H9 (cell line): ENCODE results near the gene BMP2K. TPM values are rescaled to one million over a fixed set of nuclear protein-coding genes. Genes with fewer than 3 reads are reported as not detected.
"Not testable (repeated sequence)": the region's sequence is repeated elsewhere in the genome, so short reads cannot be mapped to it uniquely, and the experiment has no call there.

Experiments used
- DNase-seq: peaks from one replicate; pipeline ENCODE4 v3.0.0-alpha.2; 2017
- H2AFZ ChIP-seq: one replicate; pipeline ENCODE4 v1.6.1; 2013; ENCODE audit warnings: mild to moderate bottlenecking, low read length, control low read depth, moderate library complexity
- H2AK5ac ChIP-seq: 2 replicates; pipeline ENCODE4 v1.6.1; 2013; ENCODE audit warnings: low read length, control low read depth, mixed read lengths; ENCODE audit not compliant: insufficient read length
- H2BK120ac ChIP-seq: one replicate; pipeline ENCODE4 v1.6.1; 2013; ENCODE audit warnings: low read depth, mild to moderate bottlenecking, low read length, control low read depth, inconsistent platforms; ENCODE audit not compliant: poor library complexity, severe bottlenecking
- H2BK12ac ChIP-seq: 2 replicates; pipeline ENCODE4 v1.6.1; 2013; ENCODE audit warnings: low read length, control low read depth, mixed read lengths, low read depth; ENCODE audit not compliant: insufficient read length
- H2BK15ac ChIP-seq: 2 replicates; pipeline ENCODE4 v1.6.1; 2013; ENCODE audit warnings: low read depth, low read length, control low read depth
- H2BK20ac ChIP-seq: one replicate; pipeline ENCODE4 v1.6.1; 2013; ENCODE audit warnings: low read depth, mild to moderate bottlenecking, low read length, control low read depth, inconsistent platforms; ENCODE audit not compliant: poor library complexity, severe bottlenecking
- H2BK5ac ChIP-seq: 2 replicates; pipeline ENCODE4 v1.6.1; 2013; ENCODE audit warnings: low read length, control low read depth, mixed read lengths; ENCODE audit not compliant: insufficient read length
- H3K14ac ChIP-seq: 2 replicates; pipeline ENCODE4 v1.6.1; 2013; ENCODE audit warnings: low read length, control low read depth; ENCODE audit not compliant: insufficient read depth
- H3K18ac ChIP-seq: 2 replicates; pipeline ENCODE4 v1.6.1; 2013; ENCODE audit warnings: low read depth, mild to moderate bottlenecking, mixed read lengths, low read length, control low read depth; ENCODE audit not compliant: insufficient read length
- H3K23ac ChIP-seq: 2 replicates; pipeline ENCODE4 v1.6.1; 2013; ENCODE audit warnings: low read length, control low read depth, mixed read lengths, low read depth; ENCODE audit not compliant: insufficient read length
- H3K23me2 ChIP-seq: 2 replicates; pipeline ENCODE4 v1.6.1; 2013; ENCODE audit warnings: low read depth, mild to moderate bottlenecking, mixed read lengths, low read length, control low read depth; ENCODE audit not compliant: insufficient read length, poor library complexity, severe bottlenecking
- H3K27ac ChIP-seq: 2 replicates; pipeline ENCODE4 v1.5.1; 2013; ENCODE audit warnings: low read length, control low read depth, mixed read lengths, low read depth; ENCODE audit not compliant: insufficient read length
- H3K27me3 ChIP-seq: 2 replicates; pipeline ENCODE4 v1.6.1; 2013; ENCODE audit warnings: low read length, control low read depth, inconsistent platforms; ENCODE audit not compliant: insufficient read depth
- H3K4ac ChIP-seq: 2 replicates; pipeline ENCODE4 v1.6.1; 2013; ENCODE audit warnings: low read depth, mild to moderate bottlenecking, control low read depth, inconsistent platforms, low read length, moderate library complexity
- H3K4me1 ChIP-seq: 2 replicates; pipeline ENCODE4 v1.6.1; 2013; ENCODE audit warnings: low read length, control low read depth, inconsistent platforms; ENCODE audit not compliant: insufficient read depth
- H3K4me2 ChIP-seq: 2 replicates; pipeline ENCODE4 v1.6.1; 2013; ENCODE audit warnings: low read length, control low read depth, mixed read lengths; ENCODE audit not compliant: insufficient read length, insufficient read depth
- H3K56ac ChIP-seq: 2 replicates; pipeline ENCODE4 v1.6.1; 2013; ENCODE audit warnings: low read depth, mild to moderate bottlenecking, mixed read lengths, low read length, control low read depth; ENCODE audit not compliant: insufficient read length
- H3K79me1 ChIP-seq: 2 replicates; pipeline ENCODE4 v1.6.1; 2013; ENCODE audit warnings: low read depth, mild to moderate bottlenecking, moderate library complexity, low read length, control low read depth, inconsistent platforms; ENCODE audit not compliant: insufficient read depth, poor library complexity, severe bottlenecking
- H3K79me2 ChIP-seq: 2 replicates; pipeline ENCODE4 v1.6.1; 2013; ENCODE audit warnings: low read length, control low read depth, inconsistent platforms; ENCODE audit not compliant: insufficient read depth
- H3K9ac ChIP-seq: 2 replicates; pipeline ENCODE4 v1.6.1; 2013; ENCODE audit warnings: low read length, control low read depth, mixed read lengths; ENCODE audit not compliant: insufficient read length; ENCODE audit errors: extremely low read depth
- H3K9me3 ChIP-seq: one replicate; pipeline ENCODE4 v1.6.1; 2013; ENCODE audit warnings: low read depth, low read length, inconsistent platforms; ENCODE audit not compliant: control insufficient read depth
- H3T11ph ChIP-seq: one replicate; pipeline ENCODE4 v1.6.1; 2013; ENCODE audit warnings: mild to moderate bottlenecking, low read length, control low read depth, inconsistent platforms
- H4K20me1 ChIP-seq: one replicate; pipeline ENCODE4 v1.6.1; 2013; ENCODE audit not compliant: control insufficient read depth, insufficient read length, insufficient read depth
- H4K5ac ChIP-seq: 2 replicates; pipeline ENCODE4 v1.6.1; 2013; ENCODE audit warnings: low read depth, mild to moderate bottlenecking, mixed read lengths, low read length, control low read depth; ENCODE audit not compliant: insufficient read length
- H4K8ac ChIP-seq: replicated peaks from 2 replicates; pipeline ENCODE4 v1.6.1; 2013; ENCODE audit warnings: low read length, control low read depth, mixed read lengths, low read depth; ENCODE audit not compliant: insufficient read length
- H4K91ac ChIP-seq: 2 replicates; pipeline ENCODE4 v1.6.1; 2013; ENCODE audit warnings: low read depth, mild to moderate bottlenecking, moderate library complexity, mixed read lengths, low read length, control low read depth; ENCODE audit not compliant: insufficient read length
- H3K27ac Mint-ChIP-seq, 3 experiments: 2 replicates in 2 of 3; 3 replicates in 1 of 3; pipeline ENCODE4 v1.8.0; 2020 to 2021; ENCODE audit warnings: mixed read lengths in 3 of 3, mild to moderate bottlenecking in 1 of 3, moderate library complexity in 1 of 3
- H3K27me3 Mint-ChIP-seq: 2 replicates; pipeline ENCODE4 v1.8.0; 2021; ENCODE audit warnings: low read depth, mild to moderate bottlenecking, moderate library complexity, mixed read lengths
- H3K36me3 Mint-ChIP-seq, 3 experiments: 2 replicates in 2 of 3; 3 replicates in 1 of 3; pipeline ENCODE4 v1.8.0; 2020 to 2021; ENCODE audit warnings: low read depth in 3 of 3, mixed read lengths in 3 of 3; ENCODE audit not compliant: insufficient read depth in 1 of 3
- H3K4me1 Mint-ChIP-seq, 2 experiments: 2 replicates each; pipeline ENCODE4 v1.8.0; 2020; ENCODE audit warnings: mixed read lengths in 2 of 2
- H3K4me3 Mint-ChIP-seq, 2 experiments: 2 replicates in 1 of 2; 3 replicates in 1 of 2; pipeline ENCODE4 v1.8.0; 2020 to 2021; ENCODE audit warnings: mild to moderate bottlenecking in 2 of 2, mixed read lengths in 2 of 2, moderate library complexity in 1 of 2
- H3K9me3 Mint-ChIP-seq, 2 experiments: 2 replicates in 1 of 2; 3 replicates in 1 of 2; pipeline ENCODE4 v1.8.0; 2020; ENCODE audit warnings: mild to moderate bottlenecking in 2 of 2, mixed read lengths in 2 of 2, moderate library complexity in 1 of 2
- WGBS: extraction: QIAGEN DNeasy Blood & Tissue Kit; methylation state at CpG from one replicate; pipeline ENCODE4 v1.1.7; 2013; ENCODE audit warnings: missing lambda C conversion rate, low lambda C conversion rate, mixed read lengths; ENCODE audit not compliant: insufficient read length; ENCODE audit errors: extremely low coverage; 5-methylcytosine and 5-hydroxymethylcytosine counted together
- total RNA-seq: library from RNA; stranded (reverse); gene quantifications from 2 replicates; pipeline ENCODE4 v1.2.1, GENCODE V29; 2021
- TF ChIP-seq, protein P1 (sequence below): fragments of 200-600 bp; sonication (generic); conservative IDR thresholded peaks from 3 replicates; pipeline ENCODE4 v1.8.0; 2021; ENCODE audit warnings: antibody characterized with exemption, mild to moderate bottlenecking

BMP2K gene
- total RNA-seq, 1 experiment from 2014 or later: 26.4 TPM

DNA sequence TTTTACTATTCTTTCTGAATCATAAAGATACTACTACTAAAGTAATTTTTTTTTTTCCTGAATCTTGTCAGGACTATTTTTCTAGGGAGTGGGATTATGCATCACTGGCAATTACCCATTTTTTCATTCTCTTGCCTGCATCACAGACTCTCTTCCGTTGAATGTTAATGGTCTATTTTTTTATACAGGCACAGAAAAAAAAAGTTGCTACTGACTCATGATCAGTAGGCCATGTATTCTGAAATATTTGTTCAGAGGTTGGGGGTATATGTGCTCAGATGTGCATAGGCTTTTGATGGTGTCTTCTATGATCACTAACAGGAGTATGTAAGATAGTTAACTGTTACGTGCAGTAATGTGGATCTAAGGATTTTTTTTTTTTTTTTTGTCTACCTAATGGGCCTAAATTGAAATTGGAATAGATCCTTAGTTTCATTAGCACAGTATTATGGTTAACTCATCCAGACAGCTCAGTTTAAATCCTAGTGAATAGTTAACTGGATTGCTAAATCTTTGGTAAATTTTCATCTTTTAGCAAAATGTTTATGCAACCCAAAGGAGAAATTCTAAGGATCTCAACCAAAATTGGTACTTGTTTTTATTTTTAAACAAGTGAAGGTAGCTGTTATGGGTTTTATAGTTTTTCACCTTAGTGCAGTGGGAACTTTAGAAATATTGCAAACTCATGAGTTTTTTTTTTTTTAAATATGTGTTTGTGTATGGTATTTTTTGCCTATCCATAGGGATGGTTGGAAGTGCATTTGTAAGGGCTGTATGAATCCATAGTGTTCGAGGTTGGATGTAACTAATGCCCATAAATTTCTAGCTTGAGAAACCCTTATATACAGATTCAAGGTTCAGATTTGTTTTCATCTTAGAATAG, 12.1 kb downstream of the BMP2K start:
- no peak overlapping the region for H2BK120ac ChIP-seq
- no peak overlapping the region for H2AFZ ChIP-seq
- H3K9me3 ChIP-seq: no peaks in the 10 kb centered on the region
- Mint-ChIP-seq H3K4me3 (no peak overlapping the region), H3K9me3 (no peaks in the 10 kb centered on the region), H3K4me1 (peaks cover 16 to 20% of the 10 kb centered on the region in 2 experiments), H3K36me3 (peaks cover 0 to 7% (median 0%) of the 10 kb centered on the region in 3 experiments; a peak in 1 of 7 replicates), H3K27me3 (no peaks in the 10 kb centered on the region), H3K27ac (no peak overlapping the region)
- H4K5ac ChIP-seq: no peak overlapping the region
- no peak for DNase-seq
- H3K27ac ChIP-seq: no peak overlapping the region
- no peaks in the 10 kb centered on the region for H3K27me3 ChIP-seq
- no CpG with 5 or more reads among the region's 3 CpGs for WGBS
- H3K23me2 ChIP-seq: no peaks in the 10 kb centered on the region
- TF ChIP-seq, protein P1, sequence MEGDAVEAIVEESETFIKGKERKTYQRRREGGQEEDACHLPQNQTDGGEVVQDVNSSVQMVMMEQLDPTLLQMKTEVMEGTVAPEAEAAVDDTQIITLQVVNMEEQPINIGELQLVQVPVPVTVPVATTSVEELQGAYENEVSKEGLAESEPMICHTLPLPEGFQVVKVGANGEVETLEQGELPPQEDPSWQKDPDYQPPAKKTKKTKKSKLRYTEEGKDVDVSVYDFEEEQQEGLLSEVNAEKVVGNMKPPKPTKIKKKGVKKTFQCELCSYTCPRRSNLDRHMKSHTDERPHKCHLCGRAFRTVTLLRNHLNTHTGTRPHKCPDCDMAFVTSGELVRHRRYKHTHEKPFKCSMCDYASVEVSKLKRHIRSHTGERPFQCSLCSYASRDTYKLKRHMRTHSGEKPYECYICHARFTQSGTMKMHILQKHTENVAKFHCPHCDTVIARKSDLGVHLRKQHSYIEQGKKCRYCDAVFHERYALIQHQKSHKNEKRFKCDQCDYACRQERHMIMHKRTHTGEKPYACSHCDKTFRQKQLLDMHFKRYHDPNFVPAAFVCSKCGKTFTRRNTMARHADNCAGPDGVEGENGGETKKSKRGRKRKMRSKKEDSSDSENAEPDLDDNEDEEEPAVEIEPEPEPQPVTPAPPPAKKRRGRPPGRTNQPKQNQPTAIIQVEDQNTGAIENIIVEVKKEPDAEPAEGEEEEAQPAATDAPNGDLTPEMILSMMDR: no peak
- H3K14ac ChIP-seq: no peak overlapping the region
- H2BK15ac ChIP-seq: no peak overlapping the region
- no peak overlapping the region for H2AK5ac ChIP-seq
- no peak overlapping the region for H3K4ac ChIP-seq
- no peak overlapping the region for H3K18ac ChIP-seq
- no peak overlapping the region for H3K23ac ChIP-seq
- no peak overlapping the region for H3T11ph ChIP-seq
- no peaks in the 10 kb centered on the region for H4K20me1 ChIP-seq
- H2BK20ac ChIP-seq: no peak overlapping the region
- no peak overlapping the region for H2BK12ac ChIP-seq
- H3K79me1 ChIP-seq: no peaks in the 10 kb centered on the region
- no peak overlapping the region for H3K56ac ChIP-seq
- H3K4me2 ChIP-seq: no peak overlapping the region
- no peaks in the 10 kb centered on the region for H3K4me1 ChIP-seq
- H4K8ac ChIP-seq: no peak overlapping the region
- H3K9ac ChIP-seq: no peak overlapping the region
- H4K91ac ChIP-seq: no peak overlapping the region
- no peak overlapping the region for H2BK5ac ChIP-seq
- peaks cover 3% of the 10 kb centered on the region; the same call in 1 of the 2 replicates for H3K79me2 ChIP-seq

DNA sequence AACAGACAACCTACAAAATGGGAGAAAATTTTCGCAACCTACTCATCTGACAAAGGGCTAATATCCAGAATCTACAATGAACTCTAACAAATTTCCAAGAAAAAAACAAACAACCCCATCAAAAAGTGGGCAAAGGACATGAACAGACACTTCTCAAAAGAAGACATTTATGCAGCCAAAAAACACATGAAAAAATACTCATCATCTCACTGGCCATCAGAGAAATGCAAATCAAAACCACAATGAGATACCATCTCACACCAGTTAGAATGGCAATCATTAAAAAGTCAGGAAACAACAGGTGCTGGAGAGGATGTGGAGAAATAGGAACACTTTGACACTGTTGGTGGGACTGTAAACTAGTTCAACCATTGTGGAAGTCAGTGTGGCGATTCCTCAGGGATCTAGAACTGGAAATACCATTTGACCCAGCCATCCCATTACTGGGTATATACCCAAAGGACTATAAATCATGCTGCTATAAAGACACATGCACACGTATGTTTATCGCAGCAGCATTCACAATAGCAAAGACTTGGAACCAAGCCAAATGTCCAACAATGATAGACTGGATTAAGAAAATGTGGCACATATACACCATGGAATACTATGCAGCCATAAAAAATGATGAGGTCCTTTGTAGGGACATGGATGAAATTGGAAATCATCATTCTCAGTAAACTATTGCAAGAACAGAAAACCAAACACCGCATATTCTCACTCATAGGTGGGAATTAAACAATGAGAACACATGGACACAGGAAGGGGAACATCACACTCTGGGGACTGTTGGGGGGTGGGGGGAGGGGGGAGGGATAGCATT, 19.7 kb downstream of the BMP2K start:
- not testable (repeated sequence) for H3K9ac ChIP-seq, H3K56ac ChIP-seq, H4K5ac ChIP-seq, H3K14ac ChIP-seq, H2AK5ac ChIP-seq, H3K4me3 Mint-ChIP-seq, H3K27me3 Mint-ChIP-seq, H3K23me2 ChIP-seq, H3T11ph ChIP-seq, DNase-seq, H3K4me1 Mint-ChIP-seq, H3K27me3 ChIP-seq, H3K4me2 ChIP-seq, H3K27ac ChIP-seq, H3K9me3 ChIP-seq, H3K4ac ChIP-seq, H2BK15ac ChIP-seq, H2BK5ac ChIP-seq, H3K27ac Mint-ChIP-seq, H4K91ac ChIP-seq, H2BK120ac ChIP-seq, H4K20me1 ChIP-seq, H3K9me3 Mint-ChIP-seq, H3K18ac ChIP-seq, H2AFZ ChIP-seq, H2BK20ac ChIP-seq, H3K79me2 ChIP-seq, H4K8ac ChIP-seq, H2BK12ac ChIP-seq, H3K23ac ChIP-seq, H3K79me1 ChIP-seq, H3K4me1 ChIP-seq
- no CpG with 5 or more reads among the region's 5 CpGs for WGBS
- H3K36me3 Mint-ChIP-seq: peaks cover 8 to 12% (median 11%) of the 10 kb centered on the region in 3 experiments
